Measurements from ENCODE around the gene MT2A. TPM values are rescaled to one million over a fixed set of nuclear protein-coding genes. Genes with fewer than 3 reads are reported as not detected.

The MT2A gene
- total and polyA plus RNA-seq, 2 of the 13 experiments (the other 11 are each of a cell fraction or from before 2014, with no cell fraction given), result 135 to 371 TPM

DNA sequence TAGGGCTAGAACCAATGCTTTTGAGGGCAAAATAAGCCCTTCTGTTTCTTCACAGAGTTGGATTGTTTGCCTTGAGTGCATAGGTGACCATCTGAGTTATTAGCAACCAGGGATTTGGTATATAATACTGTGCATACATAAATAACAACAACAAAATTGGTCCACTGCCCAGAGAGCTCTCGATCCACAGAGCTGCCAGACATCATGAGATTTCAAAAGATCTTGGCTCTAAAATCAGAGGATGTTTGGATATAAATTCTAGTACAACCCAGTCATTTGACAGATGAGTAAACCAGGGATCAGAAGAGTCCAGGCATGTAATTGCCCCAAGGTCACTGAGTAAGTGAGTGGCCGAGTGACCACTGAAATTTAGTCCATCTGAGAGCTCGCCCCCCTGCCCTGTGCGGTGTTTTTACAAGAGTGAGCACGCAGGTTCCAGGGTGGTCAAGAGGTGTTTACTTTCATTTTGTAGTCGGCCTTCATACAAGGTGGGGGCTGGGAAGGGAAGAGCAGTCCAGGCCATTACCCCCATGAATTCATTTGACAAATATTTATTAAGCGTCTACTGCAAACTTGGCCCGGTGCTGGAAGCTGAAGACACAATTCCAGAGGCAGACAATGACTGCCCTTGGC, 1.8 kb upstream of the MT2A start (continued):
- TF ChIP-seq, protein P1, sequence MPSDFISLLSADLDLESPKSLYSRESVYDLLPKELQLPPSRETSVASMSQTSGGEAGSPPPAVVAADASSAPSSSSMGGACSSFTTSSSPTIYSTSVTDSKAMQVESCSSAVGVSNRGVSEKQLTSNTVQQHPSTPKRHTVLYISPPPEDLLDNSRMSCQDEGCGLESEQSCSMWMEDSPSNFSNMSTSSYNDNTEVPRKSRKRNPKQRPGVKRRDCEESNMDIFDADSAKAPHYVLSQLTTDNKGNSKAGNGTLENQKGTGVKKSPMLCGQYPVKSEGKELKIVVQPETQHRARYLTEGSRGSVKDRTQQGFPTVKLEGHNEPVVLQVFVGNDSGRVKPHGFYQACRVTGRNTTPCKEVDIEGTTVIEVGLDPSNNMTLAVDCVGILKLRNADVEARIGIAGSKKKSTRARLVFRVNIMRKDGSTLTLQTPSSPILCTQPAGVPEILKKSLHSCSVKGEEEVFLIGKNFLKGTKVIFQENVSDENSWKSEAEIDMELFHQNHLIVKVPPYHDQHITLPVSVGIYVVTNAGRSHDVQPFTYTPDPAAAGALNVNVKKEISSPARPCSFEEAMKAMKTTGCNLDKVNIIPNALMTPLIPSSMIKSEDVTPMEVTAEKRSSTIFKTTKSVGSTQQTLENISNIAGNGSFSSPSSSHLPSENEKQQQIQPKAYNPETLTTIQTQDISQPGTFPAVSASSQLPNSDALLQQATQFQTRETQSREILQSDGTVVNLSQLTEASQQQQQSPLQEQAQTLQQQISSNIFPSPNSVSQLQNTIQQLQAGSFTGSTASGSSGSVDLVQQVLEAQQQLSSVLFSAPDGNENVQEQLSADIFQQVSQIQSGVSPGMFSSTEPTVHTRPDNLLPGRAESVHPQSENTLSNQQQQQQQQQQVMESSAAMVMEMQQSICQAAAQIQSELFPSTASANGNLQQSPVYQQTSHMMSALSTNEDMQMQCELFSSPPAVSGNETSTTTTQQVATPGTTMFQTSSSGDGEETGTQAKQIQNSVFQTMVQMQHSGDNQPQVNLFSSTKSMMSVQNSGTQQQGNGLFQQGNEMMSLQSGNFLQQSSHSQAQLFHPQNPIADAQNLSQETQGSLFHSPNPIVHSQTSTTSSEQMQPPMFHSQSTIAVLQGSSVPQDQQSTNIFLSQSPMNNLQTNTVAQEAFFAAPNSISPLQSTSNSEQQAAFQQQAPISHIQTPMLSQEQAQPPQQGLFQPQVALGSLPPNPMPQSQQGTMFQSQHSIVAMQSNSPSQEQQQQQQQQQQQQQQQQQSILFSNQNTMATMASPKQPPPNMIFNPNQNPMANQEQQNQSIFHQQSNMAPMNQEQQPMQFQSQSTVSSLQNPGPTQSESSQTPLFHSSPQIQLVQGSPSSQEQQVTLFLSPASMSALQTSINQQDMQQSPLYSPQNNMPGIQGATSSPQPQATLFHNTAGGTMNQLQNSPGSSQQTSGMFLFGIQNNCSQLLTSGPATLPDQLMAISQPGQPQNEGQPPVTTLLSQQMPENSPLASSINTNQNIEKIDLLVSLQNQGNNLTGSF (CRISPR knock-in tag; IDR thresholded peaks at IDR 0.05), result no peak
- TF ChIP-seq, protein P2, sequence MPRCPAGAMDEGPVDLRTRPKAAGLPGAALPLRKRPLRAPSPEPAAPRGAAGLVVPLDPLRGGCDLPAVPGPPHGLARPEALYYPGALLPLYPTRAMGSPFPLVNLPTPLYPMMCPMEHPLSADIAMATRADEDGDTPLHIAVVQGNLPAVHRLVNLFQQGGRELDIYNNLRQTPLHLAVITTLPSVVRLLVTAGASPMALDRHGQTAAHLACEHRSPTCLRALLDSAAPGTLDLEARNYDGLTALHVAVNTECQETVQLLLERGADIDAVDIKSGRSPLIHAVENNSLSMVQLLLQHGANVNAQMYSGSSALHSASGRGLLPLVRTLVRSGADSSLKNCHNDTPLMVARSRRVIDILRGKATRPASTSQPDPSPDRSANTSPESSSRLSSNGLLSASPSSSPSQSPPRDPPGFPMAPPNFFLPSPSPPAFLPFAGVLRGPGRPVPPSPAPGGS (CRISPR knock-in tag; IDR thresholded peaks at IDR 0.05), result no peak; the same call in 1 of the 2 replicates
- no peak for TF ChIP-seq ZNF451 (CRISPR knock-in tag; IDR thresholded peaks at IDR 0.05)
- TF ChIP-seq, protein P3, sequence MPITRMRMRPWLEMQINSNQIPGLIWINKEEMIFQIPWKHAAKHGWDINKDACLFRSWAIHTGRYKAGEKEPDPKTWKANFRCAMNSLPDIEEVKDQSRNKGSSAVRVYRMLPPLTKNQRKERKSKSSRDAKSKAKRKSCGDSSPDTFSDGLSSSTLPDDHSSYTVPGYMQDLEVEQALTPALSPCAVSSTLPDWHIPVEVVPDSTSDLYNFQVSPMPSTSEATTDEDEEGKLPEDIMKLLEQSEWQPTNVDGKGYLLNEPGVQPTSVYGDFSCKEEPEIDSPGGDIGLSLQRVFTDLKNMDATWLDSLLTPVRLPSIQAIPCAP (CRISPR knock-in tag; IDR thresholded peaks at IDR 0.05; ENCODE audit: low read depth), result peak; percentile 71; the same call in 1 of the 2 replicates
- no peak for TF ChIP-seq PCBP2 (optimal IDR thresholded peaks at IDR 0.05; ENCODE audit: low read depth, low read length, poor library complexity, severe bottlenecking)
- TF ChIP-seq, protein P4, sequence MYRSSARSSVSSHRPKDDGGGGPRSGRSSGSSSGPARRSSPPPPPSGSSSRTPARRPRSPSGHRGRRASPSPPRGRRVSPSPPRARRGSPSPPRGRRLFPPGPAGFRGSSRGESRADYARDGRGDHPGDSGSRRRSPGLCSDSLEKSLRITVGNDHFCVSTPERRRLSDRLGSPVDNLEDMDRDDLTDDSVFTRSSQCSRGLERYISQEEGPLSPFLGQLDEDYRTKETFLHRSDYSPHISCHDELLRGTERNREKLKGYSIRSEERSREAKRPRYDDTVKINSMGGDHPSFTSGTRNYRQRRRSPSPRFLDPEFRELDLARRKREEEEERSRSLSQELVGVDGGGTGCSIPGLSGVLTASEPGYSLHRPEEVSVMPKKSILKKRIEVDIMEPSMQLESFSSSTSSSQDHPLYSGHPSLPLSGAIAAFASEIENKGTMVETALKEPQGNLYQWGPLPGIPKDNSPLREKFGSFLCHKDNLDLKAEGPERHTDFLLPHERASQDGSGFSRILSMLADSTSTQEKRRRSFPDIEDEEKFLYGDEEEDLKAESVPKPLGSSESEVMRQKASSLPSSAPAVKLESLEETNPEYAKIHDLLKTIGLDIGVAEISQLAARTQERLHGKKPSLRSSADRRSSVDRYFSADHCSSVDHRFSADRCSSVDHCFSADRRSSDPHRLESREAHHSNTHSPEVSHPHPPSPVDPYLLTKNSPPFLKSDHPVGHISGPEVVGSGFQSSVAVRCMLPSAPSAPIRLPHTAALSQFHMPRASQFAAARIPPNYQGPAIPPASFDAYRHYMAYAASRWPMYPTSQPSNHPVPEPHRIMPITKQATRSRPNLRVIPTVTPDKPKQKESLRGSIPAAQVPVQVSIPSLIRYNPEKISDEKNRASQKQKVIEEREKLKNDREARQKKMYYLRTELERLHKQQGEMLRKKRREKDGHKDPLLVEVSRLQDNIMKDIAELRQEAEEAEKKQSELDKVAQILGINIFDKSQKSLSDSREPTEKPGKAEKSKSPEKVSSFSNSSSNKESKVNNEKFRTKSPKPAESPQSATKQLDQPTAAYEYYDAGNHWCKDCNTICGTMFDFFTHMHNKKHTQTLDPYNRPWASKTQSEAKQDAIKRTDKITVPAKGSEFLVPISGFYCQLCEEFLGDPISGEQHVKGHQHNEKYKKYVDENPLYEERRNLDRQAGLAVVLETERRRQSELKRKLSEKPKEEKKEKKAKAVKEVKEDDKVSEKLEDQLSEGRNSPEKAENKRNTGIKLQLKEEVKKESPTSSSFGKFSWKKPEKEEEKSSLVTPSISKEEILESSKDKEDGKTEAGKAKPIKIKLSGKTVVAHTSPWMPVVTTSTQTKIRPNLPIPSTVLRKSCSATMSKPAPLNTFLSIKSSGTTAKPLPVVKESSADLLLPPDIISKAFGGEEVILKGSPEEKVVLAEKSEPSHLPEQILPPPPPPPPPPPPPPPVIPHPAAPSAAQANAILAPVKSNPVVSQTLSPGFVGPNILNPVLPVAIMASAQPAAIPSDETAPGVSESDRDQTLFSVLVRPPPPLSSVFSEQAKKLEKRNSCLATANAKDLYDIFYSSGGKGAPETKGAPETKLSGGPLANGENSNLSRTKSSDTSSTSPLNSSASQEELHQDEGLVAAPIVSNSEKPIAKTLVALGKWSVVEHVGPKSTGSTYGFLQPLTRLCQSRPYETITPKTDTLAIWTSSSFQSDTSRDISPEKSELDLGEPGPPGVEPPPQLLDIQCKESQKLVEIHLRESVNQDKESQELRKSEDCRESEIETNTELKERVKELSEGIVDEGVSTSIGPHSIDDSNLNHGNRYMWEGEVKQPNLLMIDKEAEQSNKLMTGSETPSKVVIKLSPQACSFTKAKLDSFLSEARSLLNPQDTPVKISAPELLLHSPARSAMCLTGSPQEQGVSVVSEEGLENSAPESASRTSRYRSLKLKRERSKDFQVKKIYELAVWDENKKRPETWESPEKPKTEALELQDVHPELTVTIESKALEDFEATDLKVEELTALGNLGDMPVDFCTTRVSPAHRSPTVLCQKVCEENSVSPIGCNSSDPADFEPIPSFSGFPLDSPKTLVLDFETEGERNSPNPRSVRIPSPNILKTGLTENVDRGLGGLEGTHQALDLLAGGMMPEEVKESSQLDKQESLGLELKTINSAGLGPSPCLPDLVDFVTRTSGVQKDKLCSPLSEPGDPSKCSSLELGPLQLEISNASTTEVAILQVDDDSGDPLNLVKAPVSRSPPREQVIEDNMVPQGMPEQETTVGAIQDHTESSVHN (CRISPR knock-in tag; IDR thresholded peaks at IDR 0.05), result no peak
- TF ChIP-seq, protein P5, sequence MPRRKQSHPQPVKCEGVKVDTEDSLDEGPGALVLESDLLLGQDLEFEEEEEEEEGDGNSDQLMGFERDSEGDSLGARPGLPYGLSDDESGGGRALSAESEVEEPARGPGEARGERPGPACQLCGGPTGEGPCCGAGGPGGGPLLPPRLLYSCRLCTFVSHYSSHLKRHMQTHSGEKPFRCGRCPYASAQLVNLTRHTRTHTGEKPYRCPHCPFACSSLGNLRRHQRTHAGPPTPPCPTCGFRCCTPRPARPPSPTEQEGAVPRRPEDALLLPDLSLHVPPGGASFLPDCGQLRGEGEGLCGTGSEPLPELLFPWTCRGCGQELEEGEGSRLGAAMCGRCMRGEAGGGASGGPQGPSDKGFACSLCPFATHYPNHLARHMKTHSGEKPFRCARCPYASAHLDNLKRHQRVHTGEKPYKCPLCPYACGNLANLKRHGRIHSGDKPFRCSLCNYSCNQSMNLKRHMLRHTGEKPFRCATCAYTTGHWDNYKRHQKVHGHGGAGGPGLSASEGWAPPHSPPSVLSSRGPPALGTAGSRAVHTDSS (CRISPR knock-in tag; conservative IDR thresholded peaks at IDR 0.05), result no peak
- TF ChIP-seq, protein P6, sequence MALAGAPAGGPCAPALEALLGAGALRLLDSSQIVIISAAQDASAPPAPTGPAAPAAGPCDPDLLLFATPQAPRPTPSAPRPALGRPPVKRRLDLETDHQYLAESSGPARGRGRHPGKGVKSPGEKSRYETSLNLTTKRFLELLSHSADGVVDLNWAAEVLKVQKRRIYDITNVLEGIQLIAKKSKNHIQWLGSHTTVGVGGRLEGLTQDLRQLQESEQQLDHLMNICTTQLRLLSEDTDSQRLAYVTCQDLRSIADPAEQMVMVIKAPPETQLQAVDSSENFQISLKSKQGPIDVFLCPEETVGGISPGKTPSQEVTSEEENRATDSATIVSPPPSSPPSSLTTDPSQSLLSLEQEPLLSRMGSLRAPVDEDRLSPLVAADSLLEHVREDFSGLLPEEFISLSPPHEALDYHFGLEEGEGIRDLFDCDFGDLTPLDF (CRISPR knock-in tag; IDR thresholded peaks at IDR 0.05), result no peak
